GM19025 (cell line): ENCODE results near the gene PCBP3.
"Not testable (repeated sequence)": the region's sequence is repeated elsewhere in the genome, so short reads cannot be mapped to it uniquely, and the experiment has no call there.

Experiments
- ATAC-seq: cut with Tn5 transposase; IDR thresholded peaks from one replicate; pipeline ENCODE4 v1.9.1; 2021; ENCODE audit warnings: mild to moderate bottlenecking, low read depth, moderate library complexity; ENCODE audit not compliant: unreplicated experiment

PCBP3 gene

DNA sequence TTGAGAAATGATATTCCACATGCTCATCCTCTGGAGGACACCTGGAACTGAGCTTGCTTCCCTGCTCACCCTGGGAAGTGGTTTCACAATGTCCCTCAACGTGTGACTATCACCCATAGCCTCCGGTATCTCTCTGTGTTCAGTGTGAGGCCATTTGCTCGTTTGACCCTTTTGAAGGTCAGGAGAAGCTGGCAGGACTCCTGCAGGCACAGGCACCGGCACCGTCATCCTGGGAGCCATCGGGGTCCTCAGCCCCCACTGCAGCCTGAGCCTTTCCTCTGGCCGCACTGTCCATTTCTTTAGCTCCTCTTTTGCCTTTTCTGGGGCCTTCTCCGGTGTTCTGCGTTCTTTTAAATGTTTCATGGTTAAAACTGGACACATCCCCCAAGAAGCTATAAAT is 178.5 kb downstream of the PCBP3 start:
- ATAC-seq, result no peak

DNA sequence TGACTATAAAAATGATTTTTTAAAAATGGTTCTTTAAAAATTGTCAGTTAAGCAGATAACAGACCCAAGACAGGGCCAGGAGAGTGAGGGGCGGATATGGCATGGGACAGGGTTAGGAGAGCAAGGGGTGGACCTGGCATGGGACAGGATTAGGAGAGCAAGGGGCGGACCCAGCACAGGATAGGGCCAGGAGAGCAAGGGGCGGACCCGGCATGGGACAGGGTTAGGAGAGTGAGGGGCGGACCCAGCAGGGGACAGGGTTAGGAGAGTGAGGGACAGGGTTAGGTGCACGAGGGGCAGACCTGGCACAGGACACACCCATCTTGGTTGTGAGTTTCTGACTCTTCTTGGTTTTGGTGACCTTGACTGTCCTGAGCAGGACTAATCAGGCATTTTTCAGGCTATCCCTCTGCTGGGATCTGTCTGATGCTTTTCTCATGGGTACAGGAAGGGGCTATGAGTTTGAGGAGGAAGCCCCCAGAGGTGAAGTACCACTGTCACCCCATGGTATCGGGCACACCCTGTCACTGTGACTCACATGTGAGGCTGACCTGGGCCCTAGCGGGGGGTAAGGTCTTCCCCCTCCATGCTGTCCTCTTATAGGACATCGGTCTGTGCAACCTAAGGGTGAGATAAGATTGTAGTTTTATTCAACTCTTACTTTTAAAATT is 179.0 kb downstream of the PCBP3 start:
- ATAC-seq, result no peak

DNA sequence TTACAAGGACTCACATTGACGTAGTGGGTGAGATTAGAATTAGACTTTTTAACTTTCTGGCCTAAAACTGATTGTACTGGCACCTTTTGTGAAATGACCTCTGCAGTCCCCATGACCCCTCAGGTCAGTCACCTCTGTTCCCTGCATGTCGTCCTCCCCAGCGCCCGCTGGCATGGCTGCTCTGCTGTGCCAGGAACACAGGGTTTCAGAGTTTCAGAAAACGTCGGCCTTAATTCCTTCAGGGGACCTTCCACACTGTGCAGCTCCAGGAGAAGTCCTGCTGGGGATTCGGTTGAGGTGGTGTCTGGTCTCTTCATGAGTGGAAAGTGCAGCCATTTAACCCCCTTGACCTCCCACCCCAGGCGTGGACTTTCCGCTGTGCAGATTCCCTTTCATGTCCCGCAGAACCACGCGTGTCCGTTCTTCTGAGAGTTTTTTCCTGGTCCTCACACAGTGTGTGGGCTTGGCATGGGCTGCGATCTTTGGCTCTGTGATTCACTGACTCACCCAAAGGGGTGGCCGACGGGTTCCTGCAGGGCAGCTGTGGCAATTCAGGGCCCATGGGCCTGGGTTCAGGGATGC is 179.7 kb downstream of the PCBP3 start:
- ATAC-seq, result no peak

GRCh38 chr21:45824546-45825215 is 181.2 kb downstream of the PCBP3 start:
- no peak for ATAC-seq

- ATAC-seq, result no peak
Observed at GRCh38 chr21:45825219-45825618, 181.7 kb downstream of the PCBP3 start.

DNA sequence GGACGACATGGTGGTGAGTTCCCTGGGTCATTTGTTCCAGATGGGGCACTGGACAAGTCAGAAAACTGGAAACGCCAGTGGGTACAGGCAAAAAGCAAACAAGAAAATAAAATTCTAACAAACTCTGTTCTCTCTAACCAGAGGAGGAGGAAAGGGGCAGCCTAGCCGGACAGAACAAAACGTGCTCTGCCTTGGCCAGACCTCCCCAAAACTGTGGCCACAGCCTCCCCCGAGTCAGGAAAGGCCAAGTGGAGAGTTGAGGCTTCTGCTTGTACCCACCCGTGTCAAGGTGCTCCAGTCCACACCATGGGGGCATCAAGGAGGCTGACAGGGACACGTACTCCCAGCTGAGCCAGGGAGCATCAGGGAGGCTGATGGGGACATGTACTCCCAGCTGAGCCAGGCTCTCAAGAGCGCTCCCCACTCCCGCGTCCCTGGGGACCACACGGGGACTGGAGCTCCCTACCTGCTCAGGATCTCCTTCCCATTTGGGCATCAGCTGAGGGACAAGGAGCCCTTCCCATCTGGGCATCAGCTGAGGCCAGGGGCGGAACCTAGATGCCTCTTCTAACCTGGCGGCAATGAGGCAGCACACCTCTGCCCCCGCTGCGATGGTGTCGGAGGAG is 183.3 kb downstream of the PCBP3 start:
- no peak for ATAC-seq

DNA sequence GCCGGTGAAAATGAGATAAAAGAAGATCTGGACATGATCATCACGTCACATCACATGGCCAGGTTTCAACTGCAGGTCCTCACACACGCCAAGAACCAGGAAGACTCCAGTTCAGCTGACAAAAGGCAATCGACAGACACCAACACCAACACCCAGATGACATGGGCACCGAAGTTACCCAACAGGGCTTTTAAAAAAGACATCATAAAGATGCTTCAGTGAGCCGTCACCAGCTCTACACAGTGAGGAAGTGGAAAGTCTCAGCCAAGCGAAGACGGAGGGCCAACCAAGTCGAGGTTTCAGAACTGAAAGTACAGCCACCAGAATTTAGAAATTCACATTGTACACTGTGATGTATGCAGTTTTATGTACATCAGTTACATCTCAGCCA is 183.8 kb downstream of the PCBP3 start:
- ATAC-seq, result no peak

GRCh38 chr21:45827881-45828579 is 184.5 kb downstream of the PCBP3 start:
- ATAC-seq, result no peak

DNA sequence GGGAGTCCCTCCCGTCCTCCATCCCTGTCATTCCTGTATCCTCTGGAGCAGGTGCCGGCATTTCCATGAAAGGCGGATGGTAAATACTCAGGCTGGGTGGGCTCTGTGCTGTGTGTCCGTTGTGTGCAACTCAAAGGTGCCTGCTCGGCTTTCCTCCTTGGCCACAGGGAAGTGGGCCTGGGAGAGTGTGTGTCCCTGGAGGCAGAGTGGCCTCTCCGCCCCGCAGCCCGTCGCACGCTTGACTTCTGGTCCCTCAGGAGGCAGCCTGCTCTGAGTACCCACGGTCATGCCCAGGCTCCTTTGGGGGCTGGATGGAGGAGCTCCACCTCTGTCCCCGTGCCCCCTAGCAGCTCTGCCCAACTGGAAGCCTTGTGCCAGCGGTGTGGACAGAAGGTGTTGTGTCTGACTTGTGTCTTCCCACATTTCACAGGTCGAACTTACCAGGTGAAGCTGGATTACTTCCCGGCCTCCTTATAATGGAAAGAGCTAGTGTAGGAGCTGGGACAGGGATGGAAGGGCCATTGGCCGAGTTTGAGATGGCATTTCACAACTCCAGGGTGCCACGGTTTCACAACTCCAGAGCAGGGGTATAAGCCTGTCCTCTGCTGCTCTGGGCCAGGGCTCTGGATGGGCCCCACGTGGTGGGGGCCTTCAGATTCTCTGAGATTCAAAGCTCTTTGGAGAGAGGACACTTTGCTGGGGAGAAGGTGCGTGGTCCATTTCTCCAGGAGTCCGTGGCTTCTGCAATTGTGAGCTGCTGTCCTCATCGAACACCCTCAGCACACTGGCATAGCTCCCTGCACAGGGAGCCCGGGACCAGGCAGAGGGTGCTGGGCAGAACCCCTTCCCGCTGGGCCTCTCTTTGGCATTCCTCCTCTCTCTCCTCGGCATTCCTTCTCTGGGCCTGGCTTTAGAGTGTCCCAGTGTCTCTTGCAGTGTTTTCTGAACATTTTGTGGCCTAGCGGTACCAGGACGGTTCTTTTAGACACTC is 185.3 kb downstream of the PCBP3 start:
- ATAC-seq, result no peak

- ATAC-seq, result no peak
Observed at GRCh38 chr21:45829668-45830067, 186.1 kb downstream of the PCBP3 start.

GRCh38 chr21:45830221-45830640 is 186.7 kb downstream of the PCBP3 start:
- no peak for ATAC-seq

DNA sequence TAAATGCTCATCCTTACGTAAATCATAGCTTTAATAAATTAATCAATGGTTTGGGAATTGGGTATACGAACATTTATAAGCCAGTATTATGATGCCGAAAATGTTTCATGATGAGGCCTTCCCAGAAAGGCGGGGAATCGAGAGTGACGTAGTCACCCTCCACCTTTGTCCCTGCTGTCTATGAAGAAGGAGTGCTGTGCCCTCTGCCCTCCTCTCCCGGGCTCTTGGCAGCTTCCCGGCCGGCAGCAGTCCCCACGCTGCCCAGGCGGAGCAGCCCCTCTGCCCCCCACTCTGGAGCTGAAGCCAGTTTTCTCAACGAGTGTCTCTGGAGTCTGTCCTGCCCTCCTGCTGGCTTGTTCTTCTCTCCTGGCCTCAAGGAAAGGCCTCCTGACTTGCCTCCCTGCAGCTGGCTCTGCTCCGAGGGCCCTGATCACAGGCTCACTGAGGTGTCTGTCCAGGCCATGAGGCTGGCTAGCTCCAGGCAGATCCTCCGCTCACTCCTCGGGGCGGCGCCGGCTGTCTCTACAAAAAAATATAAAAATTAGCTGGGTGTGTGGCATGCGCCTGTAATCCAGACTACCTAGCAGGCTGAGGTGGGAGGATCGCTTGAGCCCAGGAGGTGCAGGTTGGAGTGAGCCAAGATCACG is 187.3 kb downstream of the PCBP3 start:
- no peak for ATAC-seq

GRCh38 chr21:45831991-45832740 is 188.6 kb downstream of the PCBP3 start:
- ATAC-seq, result no peak

GRCh38 chr21:45832741-45833235 is 189.3 kb downstream of the PCBP3 start:
- not testable (repeated sequence) for ATAC-seq

DNA sequence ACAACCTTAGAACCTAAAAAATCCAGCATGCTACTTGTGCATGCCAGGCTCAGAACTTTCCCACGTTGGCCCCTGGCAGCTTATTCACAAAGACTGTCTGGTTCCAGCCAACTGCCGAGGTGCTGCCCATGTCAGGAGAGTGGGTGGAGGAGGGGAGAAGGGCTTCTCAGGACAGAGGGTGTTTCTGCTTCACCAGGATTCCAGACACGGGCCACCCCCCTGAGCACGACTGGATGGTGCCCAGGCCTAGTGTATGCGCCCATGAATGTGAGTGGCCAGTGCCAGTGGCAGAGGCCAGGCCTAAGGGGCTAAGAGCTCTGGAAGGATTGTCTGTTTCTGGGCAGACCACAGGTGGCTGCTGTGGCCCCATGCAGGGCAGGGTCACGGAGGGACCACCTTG is 189.9 kb downstream of the PCBP3 start:
- no peak for ATAC-seq

- ATAC-seq, result no peak
Observed at GRCh38 chr21:45834026-45834715, 190.6 kb downstream of the PCBP3 start.

DNA sequence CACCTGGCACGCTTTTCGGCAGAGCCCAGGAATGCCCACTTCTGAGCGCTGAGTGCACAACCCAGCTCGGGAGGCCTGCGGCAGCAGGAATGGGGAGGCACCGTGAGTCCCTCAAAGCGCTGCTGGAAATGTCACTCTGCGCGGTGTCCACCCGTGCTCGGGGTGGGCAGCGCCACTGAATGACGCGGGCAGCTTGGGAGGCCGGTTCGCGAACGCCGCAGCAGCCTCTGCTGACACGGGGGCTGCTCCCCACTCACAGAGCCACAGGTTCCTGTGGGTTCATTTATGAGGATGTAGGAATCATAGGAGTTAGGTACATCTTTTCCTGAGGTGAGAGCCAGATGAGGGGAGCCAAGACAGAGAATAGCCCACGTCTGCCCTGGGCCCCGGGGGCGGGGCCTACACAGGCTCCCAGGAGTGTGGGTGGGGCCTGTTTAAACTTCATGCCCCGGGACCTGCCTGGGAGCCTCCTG is 191.3 kb downstream of the PCBP3 start:
- no peak for ATAC-seq
